Measurements from ENCODE around the gene LRRC1. TPM values are rescaled to one million over a fixed set of nuclear protein-coding genes. Genes with fewer than 3 reads are reported as not detected.

LRRC1 gene
- total and polyA plus RNA-seq, 2 of the 13 experiments (the other 11 are each of a cell fraction or from before 2014, with no cell fraction given) = 15.6 to 27.7 TPM

- TF ChIP-seq NFIB (CRISPR knock-in tag; IDR thresholded peaks at IDR 0.05; ENCODE audit: borderline replicate concordance) (no peak), DNMT3B (CRISPR knock-in tag; conservative IDR thresholded peaks at IDR 0.05) (no peak), DRAP1 (CRISPR knock-in tag; IDR thresholded peaks at IDR 0.05) (no peak), ZNF615 (CRISPR knock-in tag; IDR thresholded peaks at IDR 0.05; ENCODE audit: borderline replicate concordance) (no peak), SOX5 (CRISPR knock-in tag; IDR thresholded peaks at IDR 0.05; ENCODE audit: borderline replicate concordance) (no peak)
Measured at GRCh38 chr6:53878808-53879207, 84.0 kb downstream of the LRRC1 start (continued).

GRCh38 chr6:53879608-53880007 is 84.8 kb downstream of the LRRC1 start:
- no TSS peak for BruUV-seq (replicated peaks)
- POLR2A ChIA-PET = no interaction called here
- no peak overlapping the region for H3K9ac ChIP-seq (ENCODE audit: insufficient read depth, low read depth, low read length)
- no peaks in the 10 kb centered on the region for H4K20me1 ChIP-seq (ENCODE audit: insufficient read depth, low read length)
- no peaks in the 10 kb centered on the region for H3K27me3 ChIP-seq (ENCODE audit: control insufficient read depth in 1 of 2, insufficient read depth in 2 of 2, low read length in 2 of 2)
- no peaks in the 10 kb centered on the region for H3K79me2 ChIP-seq (ENCODE audit: insufficient read depth, low read length)
- no peaks in the 10 kb centered on the region for H3K9me3 ChIP-seq (ENCODE audit: low read length)
- CTCF ChIA-PET (ENCODE audit: low intra/inter-chr PET ratio, low total read pairs) = no interaction called here
- in situ Hi-C loops (cut with HindIII; ENCODE audit: extremely low pct_ligation_motif_present, low pct_unique_long_range_greater_than_20kb) (no loop called here), intact Hi-C loops (cut with micrococcal nuclease; ENCODE audit: unreplicated experiment) (no loop called here)
- no peak overlapping the region for H3K27ac ChIP-seq (ENCODE audit: extremely low read length, insufficient read depth, low read length)
- TF ChIP-seq ZNF260 (CRISPR knock-in tag; IDR thresholded peaks at IDR 0.05; ENCODE audit: borderline replicate concordance, low read depth) (no peak), MBNL3 (CRISPR knock-in tag; conservative IDR thresholded peaks at IDR 0.05) (no peak), STAG1 (CRISPR knock-in tag; IDR thresholded peaks at IDR 0.05) (no peak), TARDBP (CRISPR knock-in tag; IDR thresholded peaks at IDR 0.05) (no peak), SMAD9 (CRISPR knock-in tag; IDR thresholded peaks at IDR 0.05) (no peak), ZNF431 (CRISPR knock-in tag; IDR thresholded peaks at IDR 0.05; ENCODE audit: borderline replicate concordance, low read depth) (no peak), E2F5 (CRISPR knock-in tag; conservative IDR thresholded peaks at IDR 0.05) (no peak)
- no peak overlapping the region for H3K4me2 ChIP-seq (ENCODE audit: low read depth, low read length)
- FAIRE-seq (no peak), ATAC-seq (no peak), DNase-seq (ENCODE audit: low spot score) (no peak)
- 72% methylated on average over 4 of the region's 4 CpGs for WGBS (ENCODE audit: low lambda C conversion rate)
- H3K36me3 ChIP-seq (replicated peaks in 1 of 2; ENCODE audit: control insufficient read depth in 1 of 2, insufficient read depth in 2 of 2, low read length in 2 of 2) = peaks cover 0 to 8% of the 10 kb centered on the region in 2 experiments; a peak in 3 of 5 replicates
- H3K4me1 ChIP-seq (ENCODE audit: insufficient read depth, low read length) = 0 out of 2 replicates have a peak, but pooled peaks cover 4% of the 10 kb centered on the region
- H3K4me3 ChIP-seq (replicated peaks in 1 of 3; ENCODE audit: insufficient read depth in 1 of 3, low read depth in 2 of 3, low read length in 3 of 3) = no peak overlapping the region
- H2AFZ ChIP-seq (ENCODE audit: low read length) = no peak overlapping the region

Measured in HepG2 (cell line).